HG02798 (cell line): Measurements from ENCODE around the gene FHOD3.

Experiments
- ATAC-seq: cut with Tn5 transposase; IDR thresholded peaks from one replicate; pipeline ENCODE4 v1.9.1; 2021; ENCODE audit warnings: mild to moderate bottlenecking; ENCODE audit not compliant: unreplicated experiment, poor library complexity

FHOD3 gene

DNA sequence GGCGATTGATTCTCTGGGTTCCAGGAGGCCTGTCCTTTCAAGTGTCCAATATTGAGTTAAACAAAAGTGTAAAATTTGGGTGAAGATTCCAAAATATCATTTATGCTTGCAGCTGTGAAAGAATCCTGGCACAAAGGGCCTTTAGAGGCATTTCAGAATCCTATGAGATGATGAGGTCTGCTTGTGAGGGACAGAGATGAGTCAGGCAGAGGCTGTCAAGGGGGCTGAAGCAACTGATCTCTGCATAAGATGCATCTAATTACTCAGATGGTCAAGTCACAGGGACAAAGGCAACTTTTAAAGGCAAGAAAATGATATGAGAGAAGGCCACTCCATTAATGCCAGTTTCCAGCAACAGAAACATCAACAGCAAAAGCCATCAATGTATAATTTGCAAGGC, 78.8 kb downstream of the FHOD3 start:
- no peak for ATAC-seq

DNA sequence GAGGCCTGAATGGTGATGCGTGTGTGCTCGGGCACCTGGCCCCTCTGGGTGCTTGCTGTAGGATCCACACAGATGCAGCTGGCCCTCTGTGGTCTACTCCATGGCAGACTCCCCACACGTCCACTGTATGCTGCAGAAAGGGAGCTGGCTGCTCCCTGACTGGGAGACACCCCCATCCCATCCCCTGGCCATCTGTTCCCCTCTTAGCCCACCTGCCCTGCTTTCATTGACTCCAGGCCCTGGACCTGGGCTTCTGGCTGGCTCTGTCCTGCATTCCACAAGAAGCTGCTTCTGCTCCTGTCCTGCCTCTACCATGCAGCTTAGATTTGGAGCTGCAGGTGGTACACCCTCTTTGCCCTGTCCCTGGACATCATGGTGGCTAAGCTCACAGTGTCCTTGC, 80.1 kb downstream of the FHOD3 start:
- no peak for ATAC-seq

DNA sequence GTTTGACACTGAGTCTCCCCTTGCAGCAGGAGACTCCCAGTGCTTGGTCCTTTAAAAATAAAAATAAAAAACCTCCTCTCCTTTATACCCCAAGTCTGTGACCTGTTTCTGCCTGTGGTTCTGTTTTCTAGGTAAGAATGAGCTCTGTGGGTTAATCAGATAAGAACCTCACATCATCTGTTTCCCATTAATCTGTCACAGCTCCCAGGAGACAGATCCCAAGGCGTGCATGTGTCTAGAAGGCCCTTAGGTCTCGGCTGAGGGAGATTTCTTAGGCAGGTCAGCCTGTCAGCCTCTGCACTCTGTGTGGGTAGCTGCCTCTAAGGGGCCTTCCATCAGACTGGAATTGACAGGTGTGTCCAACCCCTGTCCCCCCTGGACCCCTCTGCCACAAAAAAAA, 80.7 kb downstream of the FHOD3 start:
- ATAC-seq, result no peak

DNA sequence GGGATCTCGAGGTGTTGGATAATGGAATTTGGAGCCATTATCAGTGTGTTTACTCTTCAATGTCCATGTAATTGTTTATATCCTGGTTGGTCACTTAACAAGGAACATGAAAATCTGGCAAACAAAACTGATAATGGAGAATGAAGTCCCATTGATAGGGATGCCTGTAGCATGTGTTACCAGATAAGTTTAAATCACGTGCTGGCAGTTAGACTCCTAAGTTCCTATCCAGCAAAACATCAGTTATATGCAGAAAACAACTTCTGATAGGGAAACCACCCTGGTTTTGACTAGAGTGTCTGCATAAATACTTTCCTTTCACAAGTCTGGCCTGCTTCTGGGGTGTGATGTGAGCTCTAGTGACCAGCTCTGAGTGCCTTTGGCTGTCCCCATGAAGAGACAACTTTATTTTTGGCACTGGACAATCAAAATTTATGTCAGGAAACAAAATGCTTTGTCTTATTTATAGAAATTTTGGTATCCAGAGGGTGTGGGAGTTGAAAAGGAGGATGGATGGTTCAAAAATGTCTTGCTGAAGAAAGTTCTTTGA, 82.0 kb downstream of the FHOD3 start:
- ATAC-seq, result no peak

DNA sequence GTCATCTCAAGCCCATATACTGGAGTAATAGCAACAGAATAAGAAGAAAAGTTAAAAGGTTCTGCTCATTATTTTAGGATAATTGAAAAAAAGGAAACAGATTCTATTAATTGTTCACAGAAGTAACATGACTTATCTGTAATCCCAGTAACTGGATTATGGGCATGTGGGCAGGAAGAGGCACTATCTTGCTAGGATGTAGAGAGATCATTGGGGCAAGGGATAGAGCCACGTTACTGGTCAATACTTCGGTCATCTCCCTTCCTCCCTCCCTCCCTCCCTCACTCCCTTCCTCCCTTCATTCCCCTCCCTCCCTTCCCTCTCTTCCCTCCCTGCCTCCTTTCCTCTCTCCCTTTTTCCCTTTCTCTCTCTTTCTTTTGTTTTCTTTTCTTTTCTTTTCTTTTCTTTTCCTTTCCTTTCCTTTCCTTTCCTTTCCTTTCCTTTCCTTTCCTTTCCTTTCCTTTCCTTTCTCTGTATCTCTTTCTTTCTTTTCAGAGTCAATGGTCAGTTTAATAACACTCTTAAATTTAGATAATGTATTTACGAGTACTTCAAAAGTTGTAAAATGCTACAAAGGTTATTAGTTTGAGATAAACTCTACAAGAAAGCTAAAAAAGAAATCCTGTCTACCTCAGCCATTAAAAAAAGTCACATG, 82.8 kb downstream of the FHOD3 start:
- ATAC-seq, result no peak

DNA sequence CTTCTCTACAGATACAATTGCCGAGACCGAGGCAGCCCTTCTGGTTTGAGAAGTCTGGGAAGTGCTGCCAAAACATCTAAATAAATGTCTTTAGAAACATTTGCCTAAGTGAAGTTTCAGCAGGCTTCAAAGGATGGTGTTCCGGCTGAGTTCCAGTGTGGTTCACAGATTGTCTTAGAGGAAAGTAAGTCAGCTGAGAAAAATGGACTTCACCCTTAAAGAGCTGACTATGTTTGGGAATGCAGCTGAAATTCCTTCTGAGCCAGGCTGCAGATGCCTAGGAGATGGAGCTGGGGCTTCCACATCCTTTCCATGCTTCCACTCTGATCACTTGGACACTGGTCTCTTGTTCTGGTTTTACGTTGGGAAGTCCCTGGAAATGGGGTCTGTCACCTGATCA, 83.6 kb downstream of the FHOD3 start:
- ATAC-seq, result no peak

DNA sequence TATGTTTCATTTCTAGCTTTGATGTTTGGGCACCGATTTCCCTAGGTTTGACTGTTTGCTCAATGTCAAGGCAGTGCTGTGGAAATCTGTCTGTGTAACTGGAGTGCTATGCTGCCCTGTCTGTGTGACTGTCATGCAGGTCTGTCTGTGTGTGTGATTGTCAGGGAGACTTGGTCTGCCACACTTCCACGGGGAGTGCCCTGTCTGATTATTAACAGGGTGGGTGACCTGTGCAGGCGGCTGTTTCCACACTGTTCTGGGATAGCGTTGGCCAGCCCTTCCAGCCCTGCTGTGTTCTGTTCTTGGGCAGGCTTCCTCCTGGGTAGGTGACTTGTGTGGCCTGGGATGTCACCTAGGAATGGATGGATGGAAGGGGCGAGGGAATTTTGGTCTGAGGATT, 85.3 kb downstream of the FHOD3 start:
- no peak for ATAC-seq

DNA sequence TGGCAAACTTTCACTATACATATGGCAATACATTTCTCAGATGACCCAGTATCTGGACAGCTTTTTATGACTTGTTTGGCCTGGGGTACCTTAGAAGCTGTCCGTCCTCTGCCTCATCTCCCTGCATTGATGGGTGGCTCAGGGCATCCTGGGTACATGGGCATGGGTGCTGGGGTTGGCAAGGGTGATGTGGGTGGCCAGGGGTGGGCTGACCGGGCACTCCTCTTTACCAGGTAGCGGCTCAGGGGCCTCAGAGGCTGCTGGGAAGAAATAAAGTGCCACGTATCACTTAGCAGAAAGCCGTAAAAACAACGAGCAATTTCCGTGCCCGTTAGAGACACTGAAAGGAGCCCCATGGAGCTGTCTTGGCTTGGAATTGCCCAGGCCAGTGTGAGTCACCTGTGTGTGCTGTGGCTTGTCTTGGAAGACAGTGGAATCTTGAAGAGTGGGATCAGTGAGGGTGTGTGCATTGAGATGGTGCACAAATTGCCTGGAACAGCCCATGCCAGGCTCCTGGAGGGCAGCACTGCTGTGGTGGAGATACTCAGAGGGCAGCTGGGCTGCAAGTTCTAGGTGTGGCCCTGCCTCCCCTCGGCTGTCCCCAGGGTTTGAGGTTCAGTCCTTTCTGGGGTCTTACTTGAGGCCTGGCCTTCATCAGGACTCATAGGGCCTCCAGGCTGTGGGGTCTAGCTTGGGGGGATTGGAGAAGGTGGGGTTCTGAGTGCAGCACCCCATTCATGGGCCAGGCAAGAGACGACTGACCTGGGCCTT, 88.8 kb downstream of the FHOD3 start:
- no peak for ATAC-seq

DNA sequence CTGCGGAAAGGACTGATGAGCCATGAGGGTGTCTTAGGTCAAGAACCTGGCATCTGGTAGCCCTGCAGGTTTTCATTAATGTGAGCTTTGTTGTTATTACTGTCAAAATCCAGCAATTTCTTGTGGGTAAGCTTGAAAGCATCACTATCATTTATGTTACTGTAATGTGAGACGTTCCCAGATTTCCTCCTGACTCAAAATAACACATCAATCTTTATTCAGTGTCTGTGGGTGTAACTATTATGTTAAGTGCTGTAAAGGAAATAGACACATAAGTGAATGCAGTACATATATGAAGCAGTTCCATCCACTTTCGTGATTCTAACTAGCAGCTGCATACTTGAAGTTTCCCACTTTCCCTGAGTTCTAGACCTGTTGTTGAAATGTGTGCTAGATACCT, 89.8 kb downstream of the FHOD3 start:
- no peak for ATAC-seq

DNA sequence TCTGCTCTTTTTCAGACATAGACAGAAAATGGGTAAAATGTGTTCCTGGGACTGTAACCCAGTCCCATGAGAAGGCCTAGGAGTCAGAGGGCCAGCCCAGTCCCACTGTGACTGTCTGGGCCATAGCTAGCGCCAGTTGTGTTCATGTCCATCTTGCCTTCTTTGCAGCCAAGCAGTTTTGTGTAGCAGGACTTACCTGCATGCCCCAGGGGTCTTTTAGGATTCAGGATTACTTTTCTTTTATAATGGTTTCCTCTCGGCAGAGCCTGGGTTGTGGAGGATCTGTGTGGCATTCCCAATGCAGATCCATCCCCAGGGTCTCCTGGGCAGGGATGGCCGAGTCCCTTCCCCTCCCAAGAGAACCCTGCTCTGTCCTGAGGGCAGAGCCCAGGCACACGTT, 90.8 kb downstream of the FHOD3 start:
- no peak for ATAC-seq

DNA sequence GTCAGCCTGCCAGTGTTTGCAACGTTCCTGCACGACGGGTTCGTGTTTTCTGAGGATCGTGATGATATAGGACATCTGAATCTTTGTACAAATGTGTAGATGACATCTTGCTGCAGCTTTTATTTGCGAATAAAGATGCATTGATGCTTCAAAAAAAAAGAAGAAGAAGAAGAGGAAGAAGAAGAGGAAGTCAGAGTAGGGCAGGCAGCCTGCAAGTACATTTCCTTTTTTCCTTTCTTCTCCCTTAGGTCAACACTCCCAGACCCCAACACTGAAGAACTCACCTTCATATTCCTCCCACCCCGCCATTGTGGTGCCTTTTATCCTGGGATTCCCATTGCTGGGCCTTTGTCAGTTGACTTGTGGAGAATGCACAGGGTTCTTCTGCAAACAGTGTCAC, 91.5 kb downstream of the FHOD3 start:
- no peak for ATAC-seq

DNA sequence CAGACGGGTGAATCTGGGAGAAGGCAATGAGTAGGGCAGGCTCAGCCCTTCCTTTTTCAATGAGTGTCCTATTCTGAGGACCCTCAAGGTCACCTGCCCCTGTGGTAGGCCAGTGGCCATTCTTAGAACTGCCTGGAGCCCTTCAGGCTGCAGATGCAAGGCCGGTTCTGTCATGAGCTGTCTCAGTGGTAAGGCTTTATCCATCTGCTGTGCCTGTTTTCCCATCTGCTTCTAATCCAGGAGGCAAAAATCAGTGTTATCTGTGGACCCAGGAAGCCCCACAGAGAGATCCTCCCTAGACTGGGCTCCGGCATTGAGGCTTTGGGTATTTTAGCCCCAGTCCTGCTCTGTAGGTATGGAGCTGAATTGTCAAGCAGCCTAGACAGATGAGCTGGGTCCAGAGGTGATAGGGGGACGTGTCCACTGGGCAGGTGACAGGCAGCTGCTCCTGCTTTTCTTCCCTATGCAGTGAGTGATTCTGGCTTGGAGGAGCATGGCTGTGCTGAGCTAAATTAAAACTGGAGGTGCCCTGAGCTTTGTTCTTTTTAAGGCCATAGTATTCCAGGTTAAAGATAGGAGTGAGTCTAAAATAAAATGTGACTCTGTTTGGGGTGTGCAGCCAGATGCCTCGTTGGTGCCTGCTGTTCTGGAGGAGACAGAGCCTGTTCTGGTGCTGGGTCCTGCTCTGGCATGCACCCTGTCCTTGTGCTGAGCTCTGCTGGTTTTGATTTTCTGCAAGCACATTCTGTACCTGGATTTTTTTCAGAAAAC, 92.5 kb downstream of the FHOD3 start:
- no peak for ATAC-seq

DNA sequence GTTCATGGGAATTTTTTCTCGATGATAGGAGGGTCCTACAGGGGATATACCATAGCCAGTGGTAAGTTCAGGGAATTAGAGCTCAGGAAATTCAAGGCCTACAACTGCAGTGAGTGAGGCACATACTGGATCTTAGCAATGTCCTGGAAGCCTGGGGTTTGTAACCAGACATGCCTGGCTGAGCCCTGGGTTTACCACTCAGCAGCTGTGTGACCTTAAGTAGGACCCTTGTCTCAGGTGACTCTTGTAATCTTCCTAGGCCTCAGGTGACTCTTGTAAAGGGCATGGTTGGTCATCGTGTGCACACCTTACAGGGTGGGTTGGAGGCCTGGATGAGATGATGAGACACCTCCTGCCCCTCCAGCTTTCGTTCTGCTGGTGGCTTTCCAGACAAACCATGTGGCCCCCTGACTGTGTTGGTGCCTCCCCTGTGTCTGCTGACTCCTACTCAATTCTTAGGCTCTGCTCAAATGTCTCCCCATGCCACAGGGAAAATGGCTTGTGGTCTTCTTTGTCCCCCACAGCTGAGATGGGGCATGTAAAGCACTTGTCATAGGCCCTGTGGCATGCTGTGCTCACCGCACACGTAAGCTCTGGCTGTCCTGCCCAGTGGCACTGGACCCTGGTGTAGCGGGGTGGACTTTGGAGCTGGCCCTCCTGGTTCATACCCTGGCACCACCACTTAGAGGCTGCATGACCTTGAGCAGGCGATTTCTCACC, 94.1 kb downstream of the FHOD3 start:
- ATAC-seq, result no peak

DNA sequence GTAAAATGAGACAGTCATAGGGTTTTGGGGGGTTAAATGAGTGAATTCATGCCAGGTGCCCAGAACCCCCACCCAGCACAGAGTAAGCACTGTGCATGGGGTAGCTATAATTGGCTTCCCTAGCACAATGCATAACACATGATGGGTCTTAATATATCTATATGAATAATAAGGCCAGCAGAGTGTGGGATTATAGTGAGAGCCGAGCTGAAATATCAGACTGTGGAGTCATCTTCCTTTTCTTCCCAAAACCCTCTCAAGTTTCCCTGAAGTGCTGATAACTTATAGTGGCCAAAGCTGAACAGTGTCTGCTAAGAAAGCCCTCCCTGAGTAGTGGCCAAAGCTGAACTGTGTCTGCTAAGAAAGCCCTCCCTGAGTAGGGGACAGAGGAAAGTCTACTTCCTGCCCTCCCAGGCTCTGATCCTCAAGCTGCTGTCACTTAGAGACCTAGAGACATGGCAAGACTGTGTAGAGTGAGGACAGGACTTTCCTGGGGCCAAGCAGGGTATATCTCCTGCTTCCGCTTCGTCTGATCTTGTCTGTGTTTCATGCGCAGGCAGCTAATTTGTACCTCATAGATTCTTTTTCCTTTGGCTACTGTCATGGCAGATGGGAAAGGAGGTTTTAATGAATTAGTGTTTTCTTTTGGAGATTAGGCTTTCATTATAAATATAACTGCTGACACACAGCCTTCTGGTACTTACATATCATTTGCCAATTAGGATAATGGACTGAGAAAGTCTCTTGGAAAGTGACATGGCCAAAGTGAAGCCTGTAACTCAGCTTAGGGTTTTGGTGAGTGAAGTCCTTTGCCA, 94.9 kb downstream of the FHOD3 start:
- no peak for ATAC-seq

DNA sequence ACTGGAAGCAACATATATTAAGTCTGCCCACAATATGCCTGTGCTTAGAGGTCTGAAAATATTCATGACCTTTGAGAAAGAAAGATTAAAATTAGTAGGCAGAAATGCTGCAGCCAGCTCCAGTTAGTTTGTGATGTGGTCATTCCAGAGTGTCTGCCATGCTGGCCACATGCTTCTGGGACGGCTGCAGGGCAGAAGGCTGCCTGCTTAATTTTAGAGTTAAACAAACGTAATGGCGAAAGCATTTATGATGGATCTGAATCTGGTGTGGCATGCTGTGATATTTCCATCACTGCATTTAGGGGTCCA, 95.4 kb downstream of the FHOD3 start:
- no peak for ATAC-seq

DNA sequence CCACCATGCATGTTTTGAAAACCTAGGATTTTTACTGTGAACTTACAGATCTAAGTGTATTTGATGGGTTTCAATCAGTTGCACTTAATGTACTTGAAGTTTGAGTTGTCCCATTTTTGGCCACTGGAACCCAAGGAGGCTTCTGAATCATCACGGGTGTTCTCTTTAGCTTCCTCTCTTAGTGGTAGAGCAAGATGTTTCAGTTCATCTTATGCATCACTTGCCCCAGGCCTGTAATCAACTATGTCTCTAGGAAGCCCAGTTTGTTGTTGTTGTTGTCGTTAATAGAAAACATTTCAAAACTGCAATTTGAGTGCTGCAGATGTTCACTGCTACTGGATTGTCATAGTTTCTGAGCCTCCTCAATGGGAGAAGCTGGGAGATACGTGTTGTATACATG, 97.0 kb downstream of the FHOD3 start:
- ATAC-seq, result no peak

DNA sequence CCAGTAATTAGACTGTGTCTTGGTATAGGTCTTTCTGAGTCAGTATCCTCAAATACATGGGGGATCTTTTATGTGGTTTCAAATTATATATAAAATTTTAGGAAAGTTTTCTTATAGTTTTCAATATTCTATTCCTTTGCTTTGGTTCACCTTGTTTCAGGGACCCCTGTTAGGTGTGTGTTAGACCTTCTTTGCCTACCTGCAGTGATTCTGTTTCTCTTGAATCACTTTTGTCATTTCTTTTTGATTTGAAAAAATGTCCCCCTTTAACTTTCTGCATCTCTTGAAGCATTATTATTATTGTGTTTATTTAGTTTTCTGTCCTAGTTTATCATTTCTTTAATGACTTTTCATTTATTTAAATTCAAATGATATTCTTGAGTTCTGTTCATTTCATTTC, 98.7 kb downstream of the FHOD3 start:
- ATAC-seq, result no peak

DNA sequence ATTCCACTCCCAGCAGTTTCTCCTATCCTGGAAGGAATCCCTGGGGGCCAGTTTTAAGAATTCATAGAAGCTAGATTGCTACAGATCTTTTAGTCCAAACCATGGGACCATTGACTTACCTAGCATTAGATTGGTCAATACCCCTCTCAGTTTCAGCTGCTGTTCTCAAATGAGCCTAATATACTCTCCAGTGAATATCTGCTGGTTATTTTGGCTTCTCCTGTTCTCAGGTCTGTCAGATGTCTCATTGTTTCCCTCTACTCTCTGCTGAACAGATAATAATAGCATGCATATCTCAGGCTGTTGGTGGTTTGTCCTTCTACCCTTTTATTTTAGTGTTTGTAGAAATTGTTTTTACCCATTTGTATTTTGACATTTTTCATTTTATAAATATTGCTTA, 99.5 kb downstream of the FHOD3 start:
- no peak for ATAC-seq

DNA sequence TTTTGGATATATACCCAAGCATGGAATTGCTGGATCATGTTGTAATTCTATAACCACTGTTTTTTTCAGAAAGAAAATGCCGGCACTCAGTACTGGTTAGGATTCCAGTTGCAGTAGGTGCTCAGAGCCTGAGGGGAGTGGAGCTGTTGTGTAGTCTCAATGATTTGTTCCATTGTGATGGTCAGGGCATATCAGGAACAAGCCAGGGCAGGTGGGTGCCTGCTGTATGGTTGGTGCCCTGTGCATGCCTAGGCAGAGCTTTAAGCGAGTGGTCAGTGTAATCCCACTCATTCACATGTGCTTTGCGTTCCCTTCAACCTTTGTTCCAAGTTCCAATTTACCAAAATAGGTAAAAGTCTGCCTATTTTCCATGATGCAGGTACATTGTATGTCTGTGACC, 100.9 kb downstream of the FHOD3 start:
- ATAC-seq, result no peak

DNA sequence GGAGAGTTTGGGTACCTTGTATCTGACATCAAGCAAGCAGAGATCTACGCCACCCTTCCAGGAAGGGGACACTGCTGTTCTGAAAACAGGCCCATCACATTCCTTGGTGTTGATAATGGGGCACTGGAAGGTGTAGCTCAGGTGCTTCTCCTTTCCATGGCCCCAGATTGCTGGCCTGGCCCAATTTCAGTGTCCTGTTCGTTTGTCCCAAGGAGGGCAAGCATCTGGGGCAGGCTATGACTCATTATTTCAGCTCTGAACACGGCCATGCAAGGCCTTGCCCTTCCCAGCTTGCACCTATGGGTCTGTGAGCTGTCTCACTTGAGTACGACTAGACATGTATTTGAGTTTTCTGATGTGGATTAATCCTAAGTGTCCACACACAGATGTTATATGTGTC, 101.5 kb downstream of the FHOD3 start:
- no peak for ATAC-seq
